ENCODE data around the gene DACT3.

Gene DACT3

DNA sequence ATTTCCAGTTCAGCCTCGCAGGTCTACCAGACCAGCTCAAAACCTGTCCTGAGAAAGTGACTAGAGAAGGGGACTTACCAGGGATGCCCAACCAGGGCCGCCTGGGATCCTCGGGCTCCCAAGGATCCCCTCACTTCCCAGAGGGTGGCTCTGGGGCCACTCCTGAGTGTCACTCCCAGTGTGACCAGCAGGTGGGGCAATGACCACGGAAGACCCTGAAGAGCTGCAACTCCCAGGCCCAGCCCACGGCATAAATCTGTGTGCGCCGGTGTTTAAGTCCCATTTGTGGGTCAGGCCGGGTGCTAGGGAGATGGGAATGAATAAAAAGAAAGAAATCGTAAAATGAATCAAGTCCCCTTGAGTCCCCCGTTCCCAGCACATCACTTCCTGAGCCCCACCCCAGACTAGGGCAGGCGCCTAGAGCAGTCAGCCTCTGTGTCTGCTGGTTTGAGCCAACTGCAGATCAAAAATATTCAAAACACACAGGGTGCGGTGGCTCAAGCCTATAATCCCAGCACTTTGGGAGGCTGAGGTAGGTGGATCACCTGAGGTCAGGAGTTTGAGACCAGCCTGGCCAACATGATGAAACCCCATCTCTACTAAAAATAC, 46.8 kb downstream of the DACT3 start:
- peaks cover 6 to 18% of the 10 kb centered on the region in 2 donors for H3K36me3 ChIP-seq (ENCODE audit: control insufficient read depth in 1 of 2, insufficient read depth in 2 of 2, low read length in 2 of 2)
- no peak overlapping the region for H3K27ac ChIP-seq (ENCODE audit: low read depth, low read length)
- no peak overlapping the region for H3K4me3 ChIP-seq (ENCODE audit: low read depth in 1 of 2, low read length in 2 of 2)
- no peak overlapping the region for H3K9ac ChIP-seq (ENCODE audit: low read depth in 1 of 2, low read length in 2 of 2)
- no peaks in the 10 kb centered on the region for H3K27me3 ChIP-seq (ENCODE audit: control insufficient read depth in 1 of 2, insufficient read depth in 2 of 2, low read length in 2 of 2)
- no peaks in the 10 kb centered on the region for H3K9me3 ChIP-seq (ENCODE audit: control insufficient read depth in 1 of 2, low read length in 2 of 2)
- peaks cover 13 to 43% of the 10 kb centered on the region in 2 donors for H3K4me1 ChIP-seq (ENCODE audit: control insufficient read depth in 1 of 2, insufficient read depth in 2 of 2, low read length in 2 of 2)

DNA sequence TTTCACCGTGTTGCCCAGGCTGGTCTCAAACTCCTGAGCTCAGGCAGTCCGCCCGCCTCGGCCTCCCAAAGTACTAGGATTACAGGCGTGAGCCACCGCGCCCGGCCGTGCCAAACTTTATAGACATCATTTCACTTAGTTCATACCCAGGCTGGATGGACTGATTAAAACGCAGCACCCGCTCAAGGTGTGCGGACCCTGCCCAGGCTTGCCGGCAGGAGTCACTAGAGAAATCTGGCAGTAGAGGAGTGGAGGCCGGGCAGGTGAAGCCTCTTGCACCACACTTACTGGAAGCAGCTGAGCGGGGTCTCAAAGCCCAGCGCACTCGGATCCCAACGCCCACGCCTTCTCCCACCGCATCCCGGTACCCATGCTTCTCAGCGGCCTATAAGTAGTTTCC, 47.5 kb downstream of the DACT3 start:
- Histone ChIP-seq H3K27me3 (ENCODE audit: control insufficient read depth in 1 of 2, insufficient read depth in 2 of 2, low read length in 2 of 2) (no peaks in the 10 kb centered on the region), H3K9ac (ENCODE audit: low read depth in 1 of 2, low read length in 2 of 2) (no peak overlapping the region), H3K27ac (ENCODE audit: low read depth, low read length) (no peak overlapping the region), H3K4me3 (ENCODE audit: low read depth in 1 of 2, low read length in 2 of 2) (no peak overlapping the region), H3K36me3 (ENCODE audit: control insufficient read depth in 1 of 2, insufficient read depth in 2 of 2, low read length in 2 of 2) (peaks cover 13 to 25% of the 10 kb centered on the region in 2 donors), H3K4me1 (ENCODE audit: control insufficient read depth in 1 of 2, insufficient read depth in 2 of 2, low read length in 2 of 2) (peaks cover 8 to 38% of the 10 kb centered on the region in 2 donors), H3K9me3 (ENCODE audit: control insufficient read depth in 1 of 2, low read length in 2 of 2) (no peaks in the 10 kb centered on the region)

DNA sequence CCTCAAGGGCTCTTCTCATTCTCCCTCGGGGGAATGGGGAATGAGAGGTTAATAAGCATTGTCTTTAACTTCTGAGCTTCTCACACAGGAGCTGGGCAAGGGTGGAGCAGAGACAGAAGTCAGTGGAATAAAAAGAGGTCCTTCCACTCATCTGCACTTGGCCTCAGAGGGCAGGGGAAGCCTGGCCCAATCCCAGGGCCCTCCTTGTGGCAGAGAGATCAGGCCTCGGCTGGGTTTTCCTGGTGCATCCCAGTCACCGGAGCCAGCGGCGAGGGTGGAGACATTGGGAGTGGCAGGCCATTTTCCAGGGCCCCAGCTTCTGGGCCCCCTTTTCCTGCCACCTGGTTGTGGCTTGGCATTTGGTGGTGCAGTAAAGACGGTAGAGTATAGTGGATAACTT, 49.2 kb downstream of the DACT3 start:
- Histone ChIP-seq H3K9ac (ENCODE audit: low read depth in 1 of 2, low read length in 2 of 2) (no peak overlapping the region), H3K27ac (ENCODE audit: low read depth, low read length) (no peak overlapping the region), H3K36me3 (ENCODE audit: control insufficient read depth in 1 of 2, insufficient read depth in 2 of 2, low read length in 2 of 2) (peaks cover 26 to 42% of the 10 kb centered on the region in 2 donors), H3K4me3 (ENCODE audit: low read depth in 1 of 2, low read length in 2 of 2) (no peak overlapping the region), H3K4me1 (ENCODE audit: control insufficient read depth in 1 of 2, insufficient read depth in 2 of 2, low read length in 2 of 2) (peaks cover 3 to 29% of the 10 kb centered on the region in 2 donors), H3K27me3 (ENCODE audit: control insufficient read depth in 1 of 2, insufficient read depth in 2 of 2, low read length in 2 of 2) (no peaks in the 10 kb centered on the region), H3K9me3 (ENCODE audit: control insufficient read depth in 1 of 2, low read length in 2 of 2) (no peaks in the 10 kb centered on the region)

DNA sequence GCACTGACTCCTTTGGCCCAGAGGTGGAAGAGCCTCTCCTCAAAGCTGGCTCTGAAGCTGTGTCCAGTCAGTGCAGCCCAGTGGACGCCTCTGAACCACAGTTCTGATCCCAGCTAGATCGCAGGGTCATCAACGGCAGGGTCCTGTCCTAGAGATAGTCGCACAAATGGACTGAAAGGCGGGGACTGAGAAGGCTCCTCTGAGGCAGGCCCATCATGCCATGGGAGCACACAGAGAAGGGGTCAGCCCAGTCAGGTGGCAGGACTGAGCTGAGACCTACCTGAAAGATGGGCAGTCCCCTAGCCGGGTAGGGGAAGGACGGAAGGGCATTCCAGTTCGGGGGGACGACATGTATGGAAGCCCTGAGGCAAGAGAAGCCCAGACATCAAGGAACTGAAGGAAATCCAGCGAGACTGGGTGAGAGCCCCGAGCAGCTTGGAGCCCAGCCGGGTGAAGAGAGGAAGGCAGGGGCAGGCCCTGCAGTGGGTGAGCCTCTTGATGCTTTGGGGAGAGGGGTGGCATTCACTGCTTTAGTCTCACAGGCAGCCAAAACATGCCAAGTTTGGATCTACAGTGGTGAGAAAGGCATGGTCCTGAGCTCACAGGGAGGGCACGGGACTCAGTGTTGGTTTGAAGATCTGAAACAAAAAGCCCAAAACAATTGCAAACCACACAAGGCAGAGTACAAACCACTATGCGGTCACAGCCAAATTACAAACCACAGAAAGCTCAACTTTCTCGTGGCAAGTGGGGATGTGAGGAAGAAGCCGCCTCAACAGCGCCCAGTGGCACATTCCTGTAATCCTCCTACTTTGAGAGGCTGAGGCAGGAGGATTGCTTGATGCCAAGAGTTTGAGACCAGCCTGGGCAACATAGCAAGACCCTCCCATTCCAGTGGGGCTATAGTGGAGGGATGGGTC, 49.9 kb downstream of the DACT3 start:
- Histone ChIP-seq H3K4me3 (ENCODE audit: low read depth in 1 of 2, low read length in 2 of 2) (no peak overlapping the region), H3K36me3 (ENCODE audit: control insufficient read depth in 1 of 2, insufficient read depth in 2 of 2, low read length in 2 of 2) (peaks cover 28 to 49% of the 10 kb centered on the region in 2 donors), H3K9ac (ENCODE audit: low read depth in 1 of 2, low read length in 2 of 2) (no peak overlapping the region), H3K27ac (ENCODE audit: low read depth, low read length) (no peak overlapping the region), H3K9me3 (ENCODE audit: control insufficient read depth in 1 of 2, low read length in 2 of 2) (no peaks in the 10 kb centered on the region), H3K27me3 (ENCODE audit: control insufficient read depth in 1 of 2, insufficient read depth in 2 of 2, low read length in 2 of 2) (no peaks in the 10 kb centered on the region), H3K4me1 (ENCODE audit: control insufficient read depth in 1 of 2, insufficient read depth in 2 of 2, low read length in 2 of 2) (peaks cover 0 to 24% of the 10 kb centered on the region in 2 donors)

DNA sequence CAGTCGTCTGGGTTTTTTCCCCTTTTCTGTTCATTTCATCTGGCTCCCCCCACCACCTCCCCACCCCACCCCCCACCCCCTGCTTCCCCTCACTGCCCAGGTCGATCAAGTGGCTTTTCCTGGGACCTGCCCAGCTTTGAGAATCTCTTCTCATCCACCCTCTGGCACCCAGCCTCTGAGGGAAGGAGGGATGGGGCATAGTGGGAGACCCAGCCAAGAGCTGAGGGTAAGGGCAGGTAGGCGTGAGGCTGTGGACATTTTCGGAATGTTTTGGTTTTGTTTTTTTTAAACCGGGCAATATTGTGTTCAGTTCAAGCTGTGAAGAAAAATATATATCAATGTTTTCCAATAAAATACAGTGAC, 50.6 kb downstream of the DACT3 start:
- H3K36me3 ChIP-seq (ENCODE audit: control insufficient read depth in 1 of 2, insufficient read depth in 2 of 2, low read length in 2 of 2): peaks cover 34 to 56% of the 10 kb centered on the region in 2 donors
- H3K9me3 ChIP-seq (ENCODE audit: control insufficient read depth in 1 of 2, low read length in 2 of 2): no peaks in the 10 kb centered on the region
- H3K4me1 ChIP-seq (ENCODE audit: control insufficient read depth in 1 of 2, insufficient read depth in 2 of 2, low read length in 2 of 2): peaks cover 0 to 19% of the 10 kb centered on the region in 2 donors
- H3K9ac ChIP-seq (ENCODE audit: low read depth in 1 of 2, low read length in 2 of 2): no peak overlapping the region
- H3K27ac ChIP-seq (ENCODE audit: low read depth, low read length): no peak overlapping the region
- no peak overlapping the region for H3K4me3 ChIP-seq (ENCODE audit: low read depth in 1 of 2, low read length in 2 of 2)
- no peaks in the 10 kb centered on the region for H3K27me3 ChIP-seq (ENCODE audit: control insufficient read depth in 1 of 2, insufficient read depth in 2 of 2, low read length in 2 of 2)

DNA sequence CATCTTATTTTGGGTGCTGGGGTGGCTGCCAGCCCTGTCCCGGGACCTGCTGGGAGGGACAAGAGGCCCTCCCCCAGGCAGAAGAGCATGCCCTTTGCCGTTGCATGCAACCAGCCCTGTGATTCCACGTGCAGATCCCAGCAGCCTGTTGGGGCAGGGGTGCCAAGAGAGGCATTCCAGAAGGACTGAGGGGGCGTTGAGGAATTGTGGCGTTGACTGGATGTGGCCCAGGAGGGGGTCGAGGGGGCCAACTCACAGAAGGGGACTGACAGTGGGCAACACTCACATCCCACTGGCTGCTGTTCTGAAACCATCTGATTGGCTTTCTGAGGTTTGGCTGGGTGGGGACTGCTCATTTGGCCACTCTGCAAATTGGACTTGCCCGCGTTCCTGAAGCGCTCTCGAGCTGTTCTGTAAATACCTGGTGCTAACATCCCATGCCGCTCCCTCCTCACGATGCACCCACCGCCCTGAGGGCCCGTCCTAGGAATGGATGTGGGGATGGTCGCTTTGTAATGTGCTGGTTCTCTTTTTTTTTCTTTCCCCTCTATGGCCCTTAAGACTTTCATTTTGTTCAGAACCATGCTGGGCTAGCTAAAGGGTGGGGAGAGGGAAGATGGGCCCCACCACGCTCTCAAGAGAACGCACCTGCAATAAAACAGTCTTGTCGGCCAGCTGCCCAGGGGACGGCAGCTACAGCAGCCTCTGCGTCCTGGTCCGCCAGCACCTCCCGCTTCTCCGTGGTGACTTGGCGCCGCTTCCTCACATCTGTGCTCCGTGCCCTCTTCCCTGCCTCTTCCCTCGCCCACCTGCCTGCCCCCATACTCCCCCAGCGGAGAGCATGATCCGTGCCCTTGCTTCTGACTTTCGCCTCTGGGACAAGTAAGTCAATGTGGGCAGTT, 51.2 kb downstream of the DACT3 start:
- Histone ChIP-seq H3K27ac (ENCODE audit: low read depth, low read length) (no peak overlapping the region), H3K9me3 (ENCODE audit: control insufficient read depth in 1 of 2, low read length in 2 of 2) (no peaks in the 10 kb centered on the region), H3K4me3 (ENCODE audit: low read depth in 1 of 2, low read length in 2 of 2) (no peak overlapping the region), H3K9ac (ENCODE audit: low read depth in 1 of 2, low read length in 2 of 2) (no peak overlapping the region), H3K36me3 (ENCODE audit: control insufficient read depth in 1 of 2, insufficient read depth in 2 of 2, low read length in 2 of 2) (peaks cover 34 to 56% of the 10 kb centered on the region in 2 donors), H3K27me3 (ENCODE audit: control insufficient read depth in 1 of 2, insufficient read depth in 2 of 2, low read length in 2 of 2) (no peaks in the 10 kb centered on the region), H3K4me1 (ENCODE audit: control insufficient read depth in 1 of 2, insufficient read depth in 2 of 2, low read length in 2 of 2) (peaks cover 0 to 19% of the 10 kb centered on the region in 2 donors)

DNA sequence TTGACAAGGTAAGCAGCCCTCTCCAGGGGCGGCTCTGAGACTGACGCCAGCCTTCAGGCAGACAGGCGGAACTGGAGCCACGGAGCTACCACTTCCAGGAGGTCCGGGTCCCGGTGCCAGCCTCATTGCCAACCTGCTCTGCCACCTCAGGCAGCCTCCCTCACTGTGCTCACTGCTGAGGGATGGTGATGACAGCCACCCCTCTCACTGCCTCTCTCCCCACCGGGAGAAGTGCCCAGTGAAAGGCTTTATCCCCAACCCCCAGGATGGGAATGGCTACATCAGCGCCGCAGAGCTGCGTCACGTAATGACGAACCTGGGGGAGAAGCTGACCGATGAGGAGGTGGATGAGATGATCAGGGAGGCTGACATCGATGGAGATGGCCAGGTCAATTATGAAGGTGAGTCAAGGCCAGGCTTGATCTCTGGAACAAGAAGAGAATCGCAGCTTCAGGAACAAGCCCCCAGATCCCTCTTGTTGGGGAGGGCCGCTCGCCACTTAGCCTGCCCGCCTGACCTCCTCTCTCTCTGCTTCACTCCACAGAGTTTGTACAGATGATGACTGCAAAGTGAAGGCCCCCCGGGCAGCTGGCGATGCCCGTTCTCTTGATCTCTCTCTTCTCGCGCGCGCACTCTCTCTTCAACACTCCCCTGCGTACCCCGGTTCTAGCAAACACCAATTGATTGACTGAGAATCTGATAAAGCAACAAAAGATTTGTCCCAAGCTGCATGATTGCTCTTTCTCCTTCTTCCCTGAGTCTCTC, 52.2 kb downstream of the DACT3 start:
- no peak overlapping the region for H3K27ac ChIP-seq (ENCODE audit: low read depth, low read length)
- peaks cover 7 to 27% of the 10 kb centered on the region in 2 donors for H3K4me1 ChIP-seq (ENCODE audit: control insufficient read depth in 1 of 2, insufficient read depth in 2 of 2, low read length in 2 of 2)
- H3K36me3 ChIP-seq (ENCODE audit: control insufficient read depth in 1 of 2, insufficient read depth in 2 of 2, low read length in 2 of 2): peaks cover 34 to 56% of the 10 kb centered on the region in 2 donors
- no peak overlapping the region for H3K9ac ChIP-seq (ENCODE audit: low read depth in 1 of 2, low read length in 2 of 2)
- H3K9me3 ChIP-seq (ENCODE audit: control insufficient read depth in 1 of 2, low read length in 2 of 2): no peaks in the 10 kb centered on the region
- no peak overlapping the region for H3K4me3 ChIP-seq (ENCODE audit: low read depth in 1 of 2, low read length in 2 of 2)
- no peaks in the 10 kb centered on the region for H3K27me3 ChIP-seq (ENCODE audit: control insufficient read depth in 1 of 2, insufficient read depth in 2 of 2, low read length in 2 of 2)

DNA sequence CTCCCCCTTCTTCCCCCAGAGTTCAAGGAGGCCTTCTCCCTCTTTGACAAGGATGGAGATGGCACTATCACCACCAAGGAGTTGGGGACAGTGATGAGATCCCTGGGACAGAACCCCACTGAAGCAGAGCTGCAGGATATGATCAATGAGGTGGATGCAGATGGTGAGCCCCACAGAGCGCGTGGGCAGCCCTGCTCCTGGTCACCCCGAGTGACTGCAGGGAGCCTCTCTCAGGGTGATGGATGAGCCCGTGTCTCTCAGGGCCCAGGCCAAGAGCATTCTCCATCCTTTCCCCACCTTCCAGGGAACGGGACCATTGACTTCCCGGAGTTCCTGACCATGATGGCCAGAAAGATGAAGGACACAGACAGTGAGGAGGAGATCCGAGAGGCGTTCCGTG, 52.8 kb downstream of the DACT3 start:
- H3K9ac ChIP-seq (ENCODE audit: low read depth in 1 of 2, low read length in 2 of 2): no peak overlapping the region
- no peak overlapping the region for H3K4me3 ChIP-seq (ENCODE audit: low read depth in 1 of 2, low read length in 2 of 2)
- peaks cover 13 to 33% of the 10 kb centered on the region in 2 donors for H3K4me1 ChIP-seq (ENCODE audit: control insufficient read depth in 1 of 2, insufficient read depth in 2 of 2, low read length in 2 of 2)
- H3K9me3 ChIP-seq (ENCODE audit: control insufficient read depth in 1 of 2, low read length in 2 of 2): no peaks in the 10 kb centered on the region
- no peak overlapping the region for H3K27ac ChIP-seq (ENCODE audit: low read depth, low read length)
- peaks cover 34 to 56% of the 10 kb centered on the region in 2 donors for H3K36me3 ChIP-seq (ENCODE audit: control insufficient read depth in 1 of 2, insufficient read depth in 2 of 2, low read length in 2 of 2)
- no peaks in the 10 kb centered on the region for H3K27me3 ChIP-seq (ENCODE audit: control insufficient read depth in 1 of 2, insufficient read depth in 2 of 2, low read length in 2 of 2)

DNA sequence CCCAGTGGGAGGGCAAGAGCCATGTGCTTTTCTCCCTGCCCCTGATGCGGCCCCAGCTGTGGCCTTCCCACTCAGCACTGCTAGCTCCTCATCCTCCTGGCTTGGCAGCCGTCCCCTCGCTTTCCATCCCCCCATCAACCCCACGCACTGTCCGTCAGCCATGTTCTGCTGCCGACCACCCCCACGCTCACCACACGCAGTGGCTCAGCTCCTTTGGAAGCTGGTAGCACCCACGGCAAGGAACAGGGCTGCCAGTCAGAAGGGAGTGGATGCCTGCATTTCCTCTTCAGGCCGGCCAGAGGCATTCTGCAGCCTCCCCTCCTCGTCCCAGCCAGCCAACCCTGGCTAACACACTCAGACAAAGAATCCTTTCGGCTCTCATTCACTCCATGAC, 53.5 kb downstream of the DACT3 start:
- Histone ChIP-seq H3K4me1 (ENCODE audit: control insufficient read depth in 1 of 2, insufficient read depth in 2 of 2, low read length in 2 of 2) (peaks cover 14 to 39% of the 10 kb centered on the region in 2 donors), H3K9me3 (ENCODE audit: control insufficient read depth in 1 of 2, low read length in 2 of 2) (no peaks in the 10 kb centered on the region), H3K9ac (ENCODE audit: low read depth in 1 of 2, low read length in 2 of 2) (no peak overlapping the region), H3K4me3 (ENCODE audit: low read depth in 1 of 2, low read length in 2 of 2) (no peak overlapping the region), H3K36me3 (ENCODE audit: control insufficient read depth in 1 of 2, insufficient read depth in 2 of 2, low read length in 2 of 2) (peaks cover 34 to 56% of the 10 kb centered on the region in 2 donors), H3K27me3 (ENCODE audit: control insufficient read depth in 1 of 2, insufficient read depth in 2 of 2, low read length in 2 of 2) (no peaks in the 10 kb centered on the region), H3K27ac (ENCODE audit: low read depth, low read length) (no peak overlapping the region)

Measured in duodenal mucosa (tissue), 2 donors.